ENCODE measurements around the gene SNAPC4. TPM values are rescaled to one million over a fixed set of nuclear protein-coding genes. Genes with fewer than 3 reads are reported as not detected.

SNAPC4 gene
- total and polyA plus RNA-seq, 10 donors: 4.6 to 14.5 (median 10.1) TPM

DNA sequence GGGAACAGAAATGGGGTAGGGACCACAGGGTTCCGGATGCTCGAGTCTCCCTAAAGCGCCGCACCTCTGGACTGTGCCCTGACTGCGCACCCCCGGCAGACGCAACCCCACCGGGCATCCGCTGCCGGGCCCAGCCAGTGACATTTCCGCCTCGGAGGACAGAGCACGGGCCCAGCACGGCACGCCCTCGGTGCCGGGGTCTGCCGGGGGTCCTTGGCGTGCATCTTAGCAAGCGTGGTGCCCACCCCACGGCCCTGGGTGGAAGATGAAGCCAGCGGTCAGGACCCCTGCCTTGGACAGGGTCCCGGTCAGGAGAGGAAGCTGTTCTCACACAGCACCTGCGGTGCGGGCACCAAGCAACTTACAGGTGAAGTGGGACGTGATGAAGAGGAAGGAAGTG is 32.6 kb upstream of the SNAPC4 start:
- no peaks in the 10 kb centered on the region for H3K9me3 ChIP-seq
- intact Hi-C loops (cut with DNase I; ENCODE audit: low total_unique reads): no loop called here
- no peak for DNase-seq
- no peaks in the 10 kb centered on the region for H3K27me3 ChIP-seq (replicated peaks in 1 of 7)
- TF ChIP-seq POLR2A (IDR thresholded peaks at IDR 0.05) (no peak), CTCF (IDR thresholded peaks at IDR 0.05 in 8 of 11, conservative IDR thresholded peaks at IDR 0.05 in 3 of 11) (no peak), POLR2AphosphoS5 (IDR thresholded peaks at IDR 0.05) (no peak)
- no peak overlapping the region for H3K27ac ChIP-seq
- H3K4me3 ChIP-seq: no peak overlapping the region
- H3K36me3 ChIP-seq: peaks cover 0 to 84% (median 41%) of the 10 kb centered on the region in 6 donors
- H3K4me1 ChIP-seq: peaks cover 6 to 41% (median 23%) of the 10 kb centered on the region in 6 donors
- WGBS, 5 donors: 90 to 98% (median 96%) methylated on average over 22 to 26 of the region's 26 CpGs

- H3K4me3 ChIP-seq: no peak overlapping the region
- no peak overlapping the region for H3K27ac ChIP-seq
- DNase-seq: no peak
- intact Hi-C loops (cut with DNase I; ENCODE audit: low total_unique reads): no loop called here
- no peak for TF ChIP-seq POLR2AphosphoS5 (IDR thresholded peaks at IDR 0.05)
- no peak for TF ChIP-seq POLR2A (IDR thresholded peaks at IDR 0.05)
- TF ChIP-seq CTCF (IDR thresholded peaks at IDR 0.05 in 8 of 11, conservative IDR thresholded peaks at IDR 0.05 in 3 of 11): no peak
- H3K9me3 ChIP-seq: no peaks in the 10 kb centered on the region
- peaks cover 0 to 90% (median 41%) of the 10 kb centered on the region in 6 donors for H3K36me3 ChIP-seq
- no peaks in the 10 kb centered on the region for H3K27me3 ChIP-seq (replicated peaks in 1 of 7)
- H3K4me1 ChIP-seq: peaks cover 0 to 34% (median 15%) of the 10 kb centered on the region in 6 donors
- WGBS, 5 donors: 93 to 97% (median 94%) methylated on average over 18 to 36 of the region's 36 CpGs
These were observed 31.9 kb upstream of the SNAPC4 start for GRCh38 chr9:136431782-136432350.

- Histone ChIP-seq H3K4me1 (peaks cover 0 to 22% (median 5%) of the 10 kb centered on the region in 6 donors), H3K9me3 (no peaks in the 10 kb centered on the region), H3K36me3 (peaks cover 0 to 88% (median 38%) of the 10 kb centered on the region in 6 donors), H3K4me3 (no peak overlapping the region), H3K27ac (peak overlapping the region in 6 of 8 donors; percentile 38 to 72 (median 64)), H3K27me3 (replicated peaks in 1 of 7) (no peaks in the 10 kb centered on the region)
- TF ChIP-seq CTCF (IDR thresholded peaks at IDR 0.05 in 8 of 11, conservative IDR thresholded peaks at IDR 0.05 in 3 of 11) (no peak), POLR2AphosphoS5 (IDR thresholded peaks at IDR 0.05) (peak in 1 of 3 donors; percentile 18)
- intact Hi-C loops (cut with DNase I; ENCODE audit: low total_unique reads): no loop called here
- 80 to 90% (median 86%) methylated on average over 26 to 29 of the region's 29 CpGs for WGBS, 5 donors
- DNase-seq: peak; percentile 71
These were observed 30.7 kb upstream of the SNAPC4 start for GRCh38 chr9:136430588-136431234.
